Kidney (tissue), 14 donors: ENCODE measurements around the gene NELFE. TPM values are rescaled to one million over a fixed set of nuclear protein-coding genes. Genes with fewer than 3 reads are reported as not detected.

Experiments used
- DNase-seq, 5 donors: peaks; one replicate each; pipeline ENCODE4 v3.0.0-alpha.2; 2013 to 2020
- FAIRE-seq: peaks from 2 replicates; lab custom pipeline; 2012; peaks lifted over from hg19 to GRCh38; lab: Jason Lieb, UNC
- H3K27ac ChIP-seq, 2 donors: one replicate each; pipeline ENCODE4 v1.7.0; 2013; ENCODE audit warnings: low read depth in 2 of 2, low read length in 2 of 2, inconsistent platforms in 1 of 2
- H3K27me3 ChIP-seq: one replicate; pipeline ENCODE4 v1.7.1; 2013; ENCODE audit warnings: low read length, inconsistent platforms; ENCODE audit not compliant: control insufficient read depth, insufficient read depth
- H3K36me3 ChIP-seq, 3 donors: one replicate each; pipeline versions ENCODE4 v1.7.0 to v1.7.1; 2013; ENCODE audit warnings: low read length in 3 of 3, control low read depth in 1 of 3, inconsistent platforms in 1 of 3; ENCODE audit not compliant: insufficient read depth in 3 of 3, control insufficient read depth in 2 of 3
- H3K4me1 ChIP-seq, 3 donors: one replicate each; pipeline versions ENCODE4 v1.7.0 to v1.7.1; 2013; ENCODE audit warnings: low read length in 3 of 3, inconsistent platforms in 1 of 3, low read depth in 1 of 3; ENCODE audit not compliant: control insufficient read depth in 2 of 3, insufficient read depth in 2 of 3
- H3K4me3 ChIP-seq, 3 donors: one replicate each; pipeline versions ENCODE4 v1.7.0 to v1.8.1; 2013; ENCODE audit warnings: low read length in 3 of 3, control low read depth in 1 of 3, inconsistent platforms in 1 of 3
- H3K9ac ChIP-seq, 3 donors: one replicate each; pipeline versions ENCODE4 v1.7.0 to v1.7.1; 2013; ENCODE audit warnings: low read length in 3 of 3, control low read depth in 1 of 3, inconsistent platforms in 1 of 3
- H3K9me3 ChIP-seq, 3 donors: one replicate each; pipeline versions ENCODE4 v1.7.0 to v1.7.1; 2013; ENCODE audit warnings: low read length in 3 of 3, control low read depth in 1 of 3, inconsistent platforms in 1 of 3; ENCODE audit not compliant: control insufficient read depth in 2 of 3, insufficient read depth in 1 of 3
- CTCF ChIP-seq: IDR thresholded peaks from 3 replicates; pipeline ENCODE4 v1.5.1; 2012; ENCODE audit warnings: mild to moderate bottlenecking, moderate library complexity, borderline replicate concordance; ENCODE audit not compliant: insufficient read depth; ENCODE audit errors: extremely low read depth
- intact Hi-C: fragments of 100-400 bp; cut with DNase I; formaldehyde crosslinking; loops from one replicate; pipeline ENCODE4 v1.11.1; 2022
- polyA plus RNA-seq: library from polyadenylated mRNA; stranded (reverse); fragments of 350-450 nt; fragmentation: Illumina TruSeq; extraction: RNeasy Lipid Tissue Mini Kit (QIAGEN cat#74804); gene quantifications from one replicate; pipeline ENCODE4 v1.2.3, GENCODE V29; 2014; ENCODE audit warnings: low read depth, low replicate concordance; ENCODE audit not compliant: insufficient read depth
- total RNA-seq: library from RNA; stranded (reverse); fragmentation: NEBNext Ultra II Directional; extraction: Animal tissue kit (Norgen Biotek cat#: 25700); gene quantifications from one replicate; pipeline ENCODE4 v1.2.1, GENCODE V29; 2021
- donor health status: control.
- donor health status: control.
- donor health status: control.
- donor health status: control.
- donor health status: control.
- donor health status: DM: yes; HTN: yes; CAD: no.
- donor health status: Normal renal cell carcinoma (clear cell type).

NELFE gene
- total and polyA plus RNA-seq, 2 donors from 2014 or later, result 62.0 to 83.0 TPM

- no peak overlapping the region for H3K27ac ChIP-seq
- no peak overlapping the region for H3K4me3 ChIP-seq
- H3K4me1 ChIP-seq, result peaks cover 0 to 6% (median 0%) of the 10 kb centered on the region in 3 donors
- intact Hi-C loops, result no loop called here
- H3K27me3 ChIP-seq, result no peaks in the 10 kb centered on the region
- no peaks in the 10 kb centered on the region for H3K9me3 ChIP-seq
- FAIRE-seq (no peak), DNase-seq (no peak)
- H3K36me3 ChIP-seq, result no peaks in the 10 kb centered on the region
- H3K9ac ChIP-seq, result no peak overlapping the region
- no peak for TF ChIP-seq CTCF
Observed at GRCh38 chr6:31943742-31944141, 15.0 kb downstream of the NELFE start.

- intact Hi-C loops, result no loop called here
- DNase-seq (no peak), FAIRE-seq (no peak)
- no peak for TF ChIP-seq CTCF
- H3K27me3 ChIP-seq, result no peaks in the 10 kb centered on the region
- H3K9me3 ChIP-seq, result no peaks in the 10 kb centered on the region
- peaks cover 0 to 2% (median 0%) of the 10 kb centered on the region in 3 donors for H3K4me1 ChIP-seq
- H3K27ac ChIP-seq, result no peak overlapping the region
- no peak overlapping the region for H3K9ac ChIP-seq
- no peak overlapping the region for H3K4me3 ChIP-seq
- no peaks in the 10 kb centered on the region for H3K36me3 ChIP-seq
Observed at GRCh38 chr6:31940256-31940664, 18.5 kb downstream of the NELFE start.

- Histone ChIP-seq H3K36me3 (no peaks in the 10 kb centered on the region), H3K9ac (no peak overlapping the region), H3K4me1 (no peaks in the 10 kb centered on the region), H3K27ac (no peak overlapping the region), H3K27me3 (no peaks in the 10 kb centered on the region), H3K9me3 (no peaks in the 10 kb centered on the region), H3K4me3 (no peak overlapping the region)
- no peak for TF ChIP-seq CTCF
- FAIRE-seq (no peak), DNase-seq (no peak)
- intact Hi-C loops, result no loop called here
Observed at GRCh38 chr6:31935823-31936222, 22.9 kb downstream of the NELFE start.

- intact Hi-C loops, result no loop called here
- Histone ChIP-seq H3K4me3 (no peak overlapping the region), H3K9me3 (no peaks in the 10 kb centered on the region), H3K27ac (no peak overlapping the region), H3K36me3 (no peaks in the 10 kb centered on the region), H3K27me3 (no peaks in the 10 kb centered on the region), H3K9ac (no peak overlapping the region), H3K4me1 (no peaks in the 10 kb centered on the region)
- no peak for TF ChIP-seq CTCF
- no peak for FAIRE-seq
- no peak for DNase-seq
Observed at GRCh38 chr6:31935021-31935420, 23.8 kb downstream of the NELFE start.
